ENCODE data around the gene COL8A2.

Gene COL8A2

DNA sequence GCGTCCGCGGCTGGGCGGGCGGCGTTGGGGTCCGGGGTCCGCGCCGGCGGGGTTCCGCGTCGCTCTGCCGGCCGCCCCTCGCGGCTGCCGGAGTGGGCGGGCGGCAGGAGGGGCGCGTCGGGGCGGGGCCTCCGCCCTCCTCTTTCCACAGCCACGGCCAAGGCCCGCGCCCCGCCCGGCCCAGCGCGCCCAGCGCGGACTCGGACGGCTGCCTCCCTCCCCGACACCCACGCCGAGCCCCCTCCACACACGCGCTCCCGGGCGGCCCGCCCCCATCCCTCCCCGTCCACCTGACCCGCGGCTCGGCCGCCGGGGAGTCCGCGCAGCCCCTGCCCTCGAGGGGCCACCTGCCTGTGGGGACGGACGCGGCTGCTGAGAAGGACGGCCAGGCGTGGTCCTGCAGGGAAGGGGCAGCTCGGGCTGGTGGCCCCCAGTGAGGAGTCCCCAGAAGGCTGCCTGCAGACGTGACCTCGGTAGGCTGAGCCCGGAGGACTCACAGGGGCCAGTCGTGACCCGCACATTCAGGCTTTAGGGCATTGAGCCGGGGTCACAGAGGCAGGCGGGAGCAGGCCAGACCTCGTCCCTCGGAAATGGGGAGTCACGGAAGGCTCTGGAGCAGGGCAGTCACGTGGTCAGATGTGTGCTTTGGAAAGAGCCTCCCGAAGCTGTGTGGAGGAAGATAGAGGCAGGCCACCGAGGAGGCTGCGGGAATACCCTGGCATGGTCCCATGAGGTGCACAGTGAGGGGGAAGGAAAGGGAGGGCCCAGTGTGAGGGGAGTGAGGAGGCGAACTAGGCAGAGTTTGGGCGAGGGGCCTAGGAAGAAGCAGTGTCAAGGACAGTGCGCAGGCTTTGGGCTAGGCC is at the start of gene COL8A2:
Gene COL8A2, minus strand, starts transcription at position 94 of the 863 bp plus-strand sequence. CDS start 24,980 bp downstream, outside the sequence.
- H3K27me3 ChIP-seq (ENCODE audit: insufficient read depth, poor library complexity, severe bottlenecking): peaks cover 3% of the 10 kb centered on the region
- peak within 1 kb of the TSS; percentile 21 for H3K4me3 ChIP-seq (ENCODE audit: severe bottlenecking)
- ATAC-seq (ENCODE audit: low read depth): peak; percentile 37; the same call in 1 of the 3 replicates
- H3K4me1 ChIP-seq (ENCODE audit: insufficient read depth, poor library complexity, severe bottlenecking): no peaks in the 10 kb centered on the region
- H3K36me3 ChIP-seq (ENCODE audit: low read depth): no peaks in the 10 kb centered on the region
- H3K27ac ChIP-seq (ENCODE audit: poor library complexity, severe bottlenecking): no peak within 1 kb of the TSS
- DNase-seq (ENCODE audit: low spot score): no peak
- TF ChIP-seq, protein P1, sequence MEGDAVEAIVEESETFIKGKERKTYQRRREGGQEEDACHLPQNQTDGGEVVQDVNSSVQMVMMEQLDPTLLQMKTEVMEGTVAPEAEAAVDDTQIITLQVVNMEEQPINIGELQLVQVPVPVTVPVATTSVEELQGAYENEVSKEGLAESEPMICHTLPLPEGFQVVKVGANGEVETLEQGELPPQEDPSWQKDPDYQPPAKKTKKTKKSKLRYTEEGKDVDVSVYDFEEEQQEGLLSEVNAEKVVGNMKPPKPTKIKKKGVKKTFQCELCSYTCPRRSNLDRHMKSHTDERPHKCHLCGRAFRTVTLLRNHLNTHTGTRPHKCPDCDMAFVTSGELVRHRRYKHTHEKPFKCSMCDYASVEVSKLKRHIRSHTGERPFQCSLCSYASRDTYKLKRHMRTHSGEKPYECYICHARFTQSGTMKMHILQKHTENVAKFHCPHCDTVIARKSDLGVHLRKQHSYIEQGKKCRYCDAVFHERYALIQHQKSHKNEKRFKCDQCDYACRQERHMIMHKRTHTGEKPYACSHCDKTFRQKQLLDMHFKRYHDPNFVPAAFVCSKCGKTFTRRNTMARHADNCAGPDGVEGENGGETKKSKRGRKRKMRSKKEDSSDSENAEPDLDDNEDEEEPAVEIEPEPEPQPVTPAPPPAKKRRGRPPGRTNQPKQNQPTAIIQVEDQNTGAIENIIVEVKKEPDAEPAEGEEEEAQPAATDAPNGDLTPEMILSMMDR (IDR thresholded peaks at IDR 0.05; ENCODE audit: poor library complexity, severe bottlenecking): no peak
- H3K9me3 ChIP-seq (ENCODE audit: severe bottlenecking): no peaks in the 10 kb centered on the region

DNA sequence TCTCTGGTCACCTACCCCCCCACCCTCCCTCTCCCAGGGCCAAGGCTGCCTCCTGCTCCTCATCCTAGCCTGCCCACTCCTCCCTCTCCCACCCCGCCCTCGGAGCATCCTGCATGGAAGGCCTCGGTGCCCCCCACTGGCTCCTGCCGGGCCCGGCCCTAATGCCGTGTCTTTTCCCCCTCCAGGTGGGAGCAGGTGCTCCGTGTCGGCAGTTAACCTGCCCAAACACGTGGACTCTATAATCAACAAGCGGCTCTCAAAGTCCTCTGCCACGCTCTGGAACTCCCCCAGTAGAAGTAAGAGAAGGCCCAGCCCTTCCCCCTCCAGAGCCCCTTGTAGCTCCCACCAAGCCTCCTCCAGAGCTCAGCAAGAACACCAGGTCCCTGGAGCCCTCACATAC is 49.7 kb upstream of the COL8A2 start:
- H3K27me3 ChIP-seq (ENCODE audit: insufficient read depth, poor library complexity, severe bottlenecking): no peaks in the 10 kb centered on the region
- TF ChIP-seq, protein P1 (IDR thresholded peaks at IDR 0.05; ENCODE audit: poor library complexity, severe bottlenecking): no peak
- no peaks in the 10 kb centered on the region for H3K9me3 ChIP-seq (ENCODE audit: severe bottlenecking)
- peaks cover 91% of the 10 kb centered on the region for H3K36me3 ChIP-seq (ENCODE audit: low read depth)
- peaks cover 43% of the 10 kb centered on the region for H3K4me1 ChIP-seq (ENCODE audit: insufficient read depth, poor library complexity, severe bottlenecking)
- DNase-seq (ENCODE audit: low spot score): no peak
- ATAC-seq (ENCODE audit: low read depth): no peak
- H3K27ac ChIP-seq (ENCODE audit: poor library complexity, severe bottlenecking): peak overlapping the region; percentile 97
- no peak overlapping the region for H3K4me3 ChIP-seq (ENCODE audit: severe bottlenecking)

DNA sequence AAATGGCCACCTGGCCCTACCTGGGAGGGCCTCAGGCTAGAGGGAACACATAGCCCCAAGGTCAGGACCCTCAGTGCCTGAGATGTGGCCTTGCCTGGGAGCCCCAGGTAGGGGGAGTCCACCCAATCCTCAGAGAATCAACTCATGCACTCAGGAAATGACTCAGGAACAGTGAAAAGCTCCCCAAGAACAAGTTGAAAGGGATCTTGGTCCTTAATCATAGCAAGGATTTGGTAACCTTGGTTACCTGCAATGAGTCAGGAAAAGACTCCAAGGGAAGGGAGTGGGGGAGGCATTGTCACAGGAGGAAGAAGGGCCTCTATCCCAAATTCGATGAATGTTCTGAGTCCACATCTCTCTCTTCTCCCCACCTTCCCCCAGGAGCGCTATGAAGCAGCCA is 48.0 kb upstream of the COL8A2 start:
- TF ChIP-seq, protein P1 (IDR thresholded peaks at IDR 0.05; ENCODE audit: poor library complexity, severe bottlenecking): no peak
- peak overlapping the region; percentile 97 for H3K27ac ChIP-seq (ENCODE audit: poor library complexity, severe bottlenecking)
- H3K9me3 ChIP-seq (ENCODE audit: severe bottlenecking): no peaks in the 10 kb centered on the region
- DNase-seq (ENCODE audit: low spot score): no peak
- no peaks in the 10 kb centered on the region for H3K27me3 ChIP-seq (ENCODE audit: insufficient read depth, poor library complexity, severe bottlenecking)
- ATAC-seq (ENCODE audit: low read depth): peak; percentile 84
- H3K36me3 ChIP-seq (ENCODE audit: low read depth): peaks cover 86% of the 10 kb centered on the region
- H3K4me1 ChIP-seq (ENCODE audit: insufficient read depth, poor library complexity, severe bottlenecking): peaks cover 46% of the 10 kb centered on the region
- H3K4me3 ChIP-seq (ENCODE audit: severe bottlenecking): no peak overlapping the region

DNA sequence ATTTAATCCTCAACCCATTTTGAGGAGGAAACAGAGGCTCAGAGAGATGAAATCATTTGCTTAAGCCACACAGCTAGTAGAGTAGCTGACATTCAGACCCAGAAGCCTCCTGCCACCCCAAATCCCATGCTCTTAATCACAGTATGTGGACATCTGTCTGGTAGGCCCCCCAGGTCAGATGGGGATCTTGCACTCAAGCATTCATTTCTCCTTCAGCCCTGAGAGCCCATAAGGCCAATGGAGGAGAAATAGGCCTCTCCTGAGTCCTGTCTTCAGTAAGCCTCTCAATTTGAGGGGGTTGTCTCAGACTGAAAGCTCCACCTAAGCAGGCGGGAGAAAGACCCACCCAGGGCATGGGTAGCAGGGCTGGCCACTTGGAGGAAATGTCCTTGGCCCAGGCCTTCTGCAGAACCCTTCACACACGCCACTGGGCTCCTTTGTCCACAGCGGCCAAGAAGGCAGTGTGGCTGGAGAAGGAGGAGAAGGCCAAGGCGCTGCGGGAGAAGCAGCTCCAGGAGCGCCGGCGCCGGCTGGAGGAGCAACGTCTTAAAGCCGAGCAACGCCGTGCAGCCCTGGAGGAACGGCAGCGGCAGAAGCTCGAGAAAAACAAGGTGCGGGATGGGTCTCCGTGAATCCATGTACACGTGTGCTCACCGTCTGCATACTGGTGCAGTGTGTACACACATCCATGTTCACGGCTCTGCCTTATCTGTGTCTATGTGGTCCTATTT is 47.2 kb upstream of the COL8A2 start:
- peak; percentile 2; the same call in 2 of the 3 replicates for ATAC-seq (ENCODE audit: low read depth)
- peaks cover 86% of the 10 kb centered on the region for H3K36me3 ChIP-seq (ENCODE audit: low read depth)
- H3K4me3 ChIP-seq (ENCODE audit: severe bottlenecking): no peak overlapping the region
- no peak for DNase-seq (ENCODE audit: low spot score)
- H3K27ac ChIP-seq (ENCODE audit: poor library complexity, severe bottlenecking): peak overlapping the region; percentile 97
- H3K4me1 ChIP-seq (ENCODE audit: insufficient read depth, poor library complexity, severe bottlenecking): peaks cover 46% of the 10 kb centered on the region
- no peaks in the 10 kb centered on the region for H3K27me3 ChIP-seq (ENCODE audit: insufficient read depth, poor library complexity, severe bottlenecking)
- TF ChIP-seq, protein P1 (IDR thresholded peaks at IDR 0.05; ENCODE audit: poor library complexity, severe bottlenecking): no peak
- H3K9me3 ChIP-seq (ENCODE audit: severe bottlenecking): no peaks in the 10 kb centered on the region

Measured in RWPE2 (cell line).